ENCODE data around the gene MAU2.

The MAU2 gene

GRCh38 chr19:19385896-19386869, 65.6 kb downstream of the MAU2 start:
- ATAC-seq, result no peak
- TF ChIP-seq BACH2 (CRISPR knock-in tag; IDR thresholded peaks at IDR 0.05; ENCODE audit: borderline replicate concordance), result no peak
- no peak for TF ChIP-seq TSHZ2 (CRISPR knock-in tag; IDR thresholded peaks at IDR 0.05)
- no peak for TF ChIP-seq CSDC2 (CRISPR knock-in tag; IDR thresholded peaks at IDR 0.05)
- TF ChIP-seq RARB (CRISPR knock-in tag; IDR thresholded peaks at IDR 0.05), result no peak
- TF ChIP-seq ZNF70 (CRISPR knock-in tag; IDR thresholded peaks at IDR 0.05), result no peak
- TF ChIP-seq, protein P1, sequence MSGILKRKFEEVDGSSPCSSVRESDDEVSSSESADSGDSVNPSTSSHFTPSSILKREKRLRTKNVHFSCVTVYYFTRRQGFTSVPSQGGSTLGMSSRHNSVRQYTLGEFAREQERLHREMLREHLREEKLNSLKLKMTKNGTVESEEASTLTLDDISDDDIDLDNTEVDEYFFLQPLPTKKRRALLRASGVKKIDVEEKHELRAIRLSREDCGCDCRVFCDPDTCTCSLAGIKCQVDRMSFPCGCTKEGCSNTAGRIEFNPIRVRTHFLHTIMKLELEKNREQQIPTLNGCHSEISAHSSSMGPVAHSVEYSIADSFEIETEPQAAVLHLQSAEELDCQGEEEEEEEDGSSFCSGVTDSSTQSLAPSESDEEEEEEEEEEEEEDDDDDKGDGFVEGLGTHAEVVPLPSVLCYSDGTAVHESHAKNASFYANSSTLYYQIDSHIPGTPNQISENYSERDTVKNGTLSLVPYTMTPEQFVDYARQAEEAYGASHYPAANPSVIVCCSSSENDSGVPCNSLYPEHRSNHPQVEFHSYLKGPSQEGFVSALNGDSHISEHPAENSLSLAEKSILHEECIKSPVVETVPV (CRISPR knock-in tag; IDR thresholded peaks at IDR 0.05), result no peak
- no peak for TF ChIP-seq TOX (CRISPR knock-in tag; IDR thresholded peaks at IDR 0.05; ENCODE audit: borderline replicate concordance)
- TF ChIP-seq, protein P2, sequence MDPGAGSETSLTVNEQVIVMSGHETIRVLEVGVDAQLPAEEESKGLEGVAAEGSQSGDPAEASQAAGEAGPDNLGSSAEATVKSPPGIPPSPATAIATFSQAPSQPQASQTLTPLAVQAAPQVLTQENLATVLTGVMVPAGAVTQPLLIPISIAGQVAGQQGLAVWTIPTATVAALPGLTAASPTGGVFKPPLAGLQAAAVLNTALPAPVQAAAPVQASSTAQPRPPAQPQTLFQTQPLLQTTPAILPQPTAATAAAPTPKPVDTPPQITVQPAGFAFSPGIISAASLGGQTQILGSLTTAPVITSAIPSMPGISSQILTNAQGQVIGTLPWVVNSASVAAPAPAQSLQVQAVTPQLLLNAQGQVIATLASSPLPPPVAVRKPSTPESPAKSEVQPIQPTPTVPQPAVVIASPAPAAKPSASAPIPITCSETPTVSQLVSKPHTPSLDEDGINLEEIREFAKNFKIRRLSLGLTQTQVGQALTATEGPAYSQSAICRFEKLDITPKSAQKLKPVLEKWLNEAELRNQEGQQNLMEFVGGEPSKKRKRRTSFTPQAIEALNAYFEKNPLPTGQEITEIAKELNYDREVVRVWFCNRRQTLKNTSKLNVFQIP (CRISPR knock-in tag; IDR thresholded peaks at IDR 0.05; ENCODE audit: borderline replicate concordance, low read depth), result no peak
- TF ChIP-seq ESRRG (CRISPR knock-in tag; IDR thresholded peaks at IDR 0.05), result no peak

DNA sequence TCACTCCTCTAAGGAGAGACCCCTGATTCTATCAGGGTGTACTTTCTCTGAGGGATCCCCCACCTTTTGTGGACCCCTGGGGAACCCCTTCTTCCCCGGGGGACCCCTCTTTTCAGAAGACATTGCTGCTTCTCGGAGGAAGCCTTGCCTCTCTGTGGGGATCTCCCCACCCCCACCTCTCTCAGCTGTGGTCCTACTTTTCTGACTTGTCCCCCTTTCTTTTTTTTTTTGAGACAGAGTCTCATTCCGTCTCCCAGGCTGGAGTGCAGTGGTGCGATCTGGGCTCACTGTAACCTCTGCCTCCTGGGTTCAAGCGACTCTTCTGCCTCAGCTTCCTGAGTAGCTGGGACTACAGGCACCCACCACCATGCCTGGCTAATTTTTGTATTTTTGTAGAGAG, 66.5 kb downstream of the MAU2 start:
- no peak for ATAC-seq
- TF ChIP-seq PPARA (CRISPR knock-in tag; IDR thresholded peaks at IDR 0.05; ENCODE audit: borderline replicate concordance), result no peak
- no peak for TF ChIP-seq ZNF565 (CRISPR knock-in tag; conservative IDR thresholded peaks at IDR 0.05; ENCODE audit: low read depth)
- TF ChIP-seq, protein P1 (CRISPR knock-in tag; IDR thresholded peaks at IDR 0.05), result no peak
- no peak for TF ChIP-seq TCF4 (CRISPR knock-in tag; IDR thresholded peaks at IDR 0.05; ENCODE audit: borderline replicate concordance)
- TF ChIP-seq SNAI2 (CRISPR knock-in tag; IDR thresholded peaks at IDR 0.05), result no peak
- TF ChIP-seq, protein P3, sequence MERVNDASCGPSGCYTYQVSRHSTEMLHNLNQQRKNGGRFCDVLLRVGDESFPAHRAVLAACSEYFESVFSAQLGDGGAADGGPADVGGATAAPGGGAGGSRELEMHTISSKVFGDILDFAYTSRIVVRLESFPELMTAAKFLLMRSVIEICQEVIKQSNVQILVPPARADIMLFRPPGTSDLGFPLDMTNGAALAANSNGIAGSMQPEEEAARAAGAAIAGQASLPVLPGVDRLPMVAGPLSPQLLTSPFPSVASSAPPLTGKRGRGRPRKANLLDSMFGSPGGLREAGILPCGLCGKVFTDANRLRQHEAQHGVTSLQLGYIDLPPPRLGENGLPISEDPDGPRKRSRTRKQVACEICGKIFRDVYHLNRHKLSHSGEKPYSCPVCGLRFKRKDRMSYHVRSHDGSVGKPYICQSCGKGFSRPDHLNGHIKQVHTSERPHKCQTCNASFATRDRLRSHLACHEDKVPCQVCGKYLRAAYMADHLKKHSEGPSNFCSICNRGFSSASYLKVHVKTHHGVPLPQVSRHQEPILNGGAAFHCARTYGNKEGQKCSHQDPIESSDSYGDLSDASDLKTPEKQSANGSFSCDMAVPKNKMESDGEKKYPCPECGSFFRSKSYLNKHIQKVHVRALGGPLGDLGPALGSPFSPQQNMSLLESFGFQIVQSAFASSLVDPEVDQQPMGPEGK (CRISPR knock-in tag; IDR thresholded peaks at IDR 0.05; ENCODE audit: borderline replicate concordance), result no peak
- no peak for TF ChIP-seq ZNF8 (CRISPR knock-in tag; IDR thresholded peaks at IDR 0.05)
- TF ChIP-seq CSDC2 (CRISPR knock-in tag; IDR thresholded peaks at IDR 0.05), result no peak
- no peak for TF ChIP-seq RARB (CRISPR knock-in tag; IDR thresholded peaks at IDR 0.05)
- TF ChIP-seq TSHZ2 (CRISPR knock-in tag; IDR thresholded peaks at IDR 0.05), result no peak
- no peak for TF ChIP-seq GLIS3 (CRISPR knock-in tag; IDR thresholded peaks at IDR 0.05)
- no peak for TF ChIP-seq ZFP3 (CRISPR knock-in tag; IDR thresholded peaks at IDR 0.05)
- no peak for TF ChIP-seq TOX (CRISPR knock-in tag; IDR thresholded peaks at IDR 0.05; ENCODE audit: borderline replicate concordance)
- no peak for TF ChIP-seq ISL1 (CRISPR knock-in tag; IDR thresholded peaks at IDR 0.05)
- TF ChIP-seq ARNTL (CRISPR knock-in tag; IDR thresholded peaks at IDR 0.05; ENCODE audit: borderline replicate concordance, low read depth), result no peak

Measured in SK-N-SH treated with all-trans-retinoic acid at 6 μM for 48 hours (cell line).